OCI-LY1 (cell line): ENCODE results near the gene NALF2.

ENCODE experiments used
- CTCF ChIP-seq: fragments of 200-600 bp; sonication (generic), shearing (Covaris generic); IDR thresholded peaks from 2 replicates; pipeline ENCODE4 v1.5.1; 2017; ENCODE audit warnings: mild to moderate bottlenecking, antibody characterized with exemption, low read length, moderate library complexity, mixed read lengths
- EZH2 ChIP-seq: fragments of 200-600 bp; sonication (generic), shearing (Covaris generic); IDR thresholded peaks from 2 replicates; pipeline ENCODE4 v1.8.0; 2017; ENCODE audit warnings: borderline replicate concordance, mixed run types, mild to moderate bottlenecking, antibody characterized with exemption, low read length, moderate library complexity, mixed read lengths

GRCh38 chrX:69496183-69496582 lies 7.9 kb upstream of the NALF2 start:
- no peak for TF ChIP-seq CTCF
- no peak for TF ChIP-seq EZH2
